ENCODE results near the gene SLC7A11.

The SLC7A11 gene

DNA sequence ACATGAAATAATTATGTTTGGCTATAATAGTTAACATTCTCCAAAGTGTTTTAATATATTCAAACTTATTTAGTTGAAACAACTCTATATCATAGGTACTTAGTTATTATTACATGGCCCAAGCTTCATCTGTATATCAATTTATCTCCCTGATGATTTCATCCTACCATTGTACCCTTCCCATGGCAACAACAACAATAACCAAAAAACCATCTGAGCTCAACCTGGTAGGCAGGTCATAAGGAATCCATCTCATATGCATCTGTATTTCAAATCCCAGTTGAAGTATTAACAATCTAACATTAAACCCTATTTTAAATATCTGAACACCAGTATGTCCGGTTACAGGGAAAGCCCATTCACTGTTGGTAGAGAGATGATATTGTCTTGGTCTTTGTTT, 33.1 kb upstream of the SLC7A11 start:
- no peak for DNase-seq (ENCODE audit: low read depth in 1 of 2, low spot score in 1 of 2)
- Histone ChIP-seq H3K27ac (replicated peaks) (no peak overlapping the region), H3K27me3 (ENCODE audit: insufficient read depth, poor library complexity, severe bottlenecking) (no peaks in the 10 kb centered on the region), H3K4me3 (replicated peaks; ENCODE audit: insufficient read depth, low read length) (no peak overlapping the region)
- TF ChIP-seq SPI1 (IDR thresholded peaks at IDR 0.05; ENCODE audit: borderline replicate concordance, low read depth) = no peak

DNA sequence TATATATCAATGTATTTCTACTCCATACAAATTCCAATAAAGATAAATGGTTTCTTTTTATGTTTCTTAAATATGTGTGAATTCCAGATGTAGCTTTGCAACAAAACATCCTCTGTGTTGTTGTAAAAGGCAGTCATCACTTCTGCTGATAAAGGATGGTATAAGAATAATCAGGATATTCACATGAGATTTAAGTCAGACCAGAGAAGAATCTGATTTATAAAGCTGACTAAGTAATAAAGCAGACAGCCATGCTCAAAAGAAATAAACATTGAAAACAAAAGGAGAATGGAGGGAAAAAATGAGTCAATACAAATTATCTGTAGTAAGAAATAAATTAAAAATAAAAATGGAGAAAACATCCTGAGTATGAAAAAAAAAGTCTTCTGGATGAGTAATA, 27.0 kb upstream of the SLC7A11 start:
- no peaks in the 10 kb centered on the region for H3K27me3 ChIP-seq (ENCODE audit: insufficient read depth, poor library complexity, severe bottlenecking)
- no peak for DNase-seq (ENCODE audit: low read depth in 1 of 2, low spot score in 1 of 2)
- TF ChIP-seq, protein P1, sequence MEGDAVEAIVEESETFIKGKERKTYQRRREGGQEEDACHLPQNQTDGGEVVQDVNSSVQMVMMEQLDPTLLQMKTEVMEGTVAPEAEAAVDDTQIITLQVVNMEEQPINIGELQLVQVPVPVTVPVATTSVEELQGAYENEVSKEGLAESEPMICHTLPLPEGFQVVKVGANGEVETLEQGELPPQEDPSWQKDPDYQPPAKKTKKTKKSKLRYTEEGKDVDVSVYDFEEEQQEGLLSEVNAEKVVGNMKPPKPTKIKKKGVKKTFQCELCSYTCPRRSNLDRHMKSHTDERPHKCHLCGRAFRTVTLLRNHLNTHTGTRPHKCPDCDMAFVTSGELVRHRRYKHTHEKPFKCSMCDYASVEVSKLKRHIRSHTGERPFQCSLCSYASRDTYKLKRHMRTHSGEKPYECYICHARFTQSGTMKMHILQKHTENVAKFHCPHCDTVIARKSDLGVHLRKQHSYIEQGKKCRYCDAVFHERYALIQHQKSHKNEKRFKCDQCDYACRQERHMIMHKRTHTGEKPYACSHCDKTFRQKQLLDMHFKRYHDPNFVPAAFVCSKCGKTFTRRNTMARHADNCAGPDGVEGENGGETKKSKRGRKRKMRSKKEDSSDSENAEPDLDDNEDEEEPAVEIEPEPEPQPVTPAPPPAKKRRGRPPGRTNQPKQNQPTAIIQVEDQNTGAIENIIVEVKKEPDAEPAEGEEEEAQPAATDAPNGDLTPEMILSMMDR (IDR thresholded peaks at IDR 0.05; ENCODE audit: insufficient read depth, low read length) = no peak
- TF ChIP-seq, protein P2, sequence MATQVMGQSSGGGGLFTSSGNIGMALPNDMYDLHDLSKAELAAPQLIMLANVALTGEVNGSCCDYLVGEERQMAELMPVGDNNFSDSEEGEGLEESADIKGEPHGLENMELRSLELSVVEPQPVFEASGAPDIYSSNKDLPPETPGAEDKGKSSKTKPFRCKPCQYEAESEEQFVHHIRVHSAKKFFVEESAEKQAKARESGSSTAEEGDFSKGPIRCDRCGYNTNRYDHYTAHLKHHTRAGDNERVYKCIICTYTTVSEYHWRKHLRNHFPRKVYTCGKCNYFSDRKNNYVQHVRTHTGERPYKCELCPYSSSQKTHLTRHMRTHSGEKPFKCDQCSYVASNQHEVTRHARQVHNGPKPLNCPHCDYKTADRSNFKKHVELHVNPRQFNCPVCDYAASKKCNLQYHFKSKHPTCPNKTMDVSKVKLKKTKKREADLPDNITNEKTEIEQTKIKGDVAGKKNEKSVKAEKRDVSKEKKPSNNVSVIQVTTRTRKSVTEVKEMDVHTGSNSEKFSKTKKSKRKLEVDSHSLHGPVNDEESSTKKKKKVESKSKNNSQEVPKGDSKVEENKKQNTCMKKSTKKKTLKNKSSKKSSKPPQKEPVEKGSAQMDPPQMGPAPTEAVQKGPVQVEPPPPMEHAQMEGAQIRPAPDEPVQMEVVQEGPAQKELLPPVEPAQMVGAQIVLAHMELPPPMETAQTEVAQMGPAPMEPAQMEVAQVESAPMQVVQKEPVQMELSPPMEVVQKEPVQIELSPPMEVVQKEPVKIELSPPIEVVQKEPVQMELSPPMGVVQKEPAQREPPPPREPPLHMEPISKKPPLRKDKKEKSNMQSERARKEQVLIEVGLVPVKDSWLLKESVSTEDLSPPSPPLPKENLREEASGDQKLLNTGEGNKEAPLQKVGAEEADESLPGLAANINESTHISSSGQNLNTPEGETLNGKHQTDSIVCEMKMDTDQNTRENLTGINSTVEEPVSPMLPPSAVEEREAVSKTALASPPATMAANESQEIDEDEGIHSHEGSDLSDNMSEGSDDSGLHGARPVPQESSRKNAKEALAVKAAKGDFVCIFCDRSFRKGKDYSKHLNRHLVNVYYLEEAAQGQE (IDR thresholded peaks at IDR 0.05; ENCODE audit: insufficient replicate concordance, low read depth) = no peak
- TF ChIP-seq SPI1 (IDR thresholded peaks at IDR 0.05; ENCODE audit: borderline replicate concordance, low read depth) (no peak), POLR2AphosphoS5 (IDR thresholded peaks at IDR 0.05; ENCODE audit: low read depth) (no peak)
- H3K27ac ChIP-seq (replicated peaks) = no peak overlapping the region
- H3K4me3 ChIP-seq (replicated peaks; ENCODE audit: insufficient read depth, low read length) = no peak overlapping the region

GRCh38 chr4:138267835-138268234, 25.7 kb upstream of the SLC7A11 start:
- TF ChIP-seq GABPA (IDR thresholded peaks at IDR 0.05; ENCODE audit: low read depth) = no peak
- TF ChIP-seq POLR2AphosphoS5 (IDR thresholded peaks at IDR 0.05; ENCODE audit: low read depth) = no peak
- TF ChIP-seq SPI1 (IDR thresholded peaks at IDR 0.05; ENCODE audit: borderline replicate concordance, low read depth) = no peak
- TF ChIP-seq, protein P2 (IDR thresholded peaks at IDR 0.05; ENCODE audit: insufficient replicate concordance, low read depth) = no peak
- TF ChIP-seq, protein P1 (IDR thresholded peaks at IDR 0.05; ENCODE audit: insufficient read depth, low read length) = no peak
- DNase-seq (ENCODE audit: low read depth in 1 of 2, low spot score in 1 of 2) = no peak
- H3K4me3 ChIP-seq (replicated peaks; ENCODE audit: insufficient read depth, low read length) = no peak overlapping the region
- H3K27me3 ChIP-seq (ENCODE audit: insufficient read depth, poor library complexity, severe bottlenecking) = no peaks in the 10 kb centered on the region
- no peak overlapping the region for H3K27ac ChIP-seq (replicated peaks)

DNA sequence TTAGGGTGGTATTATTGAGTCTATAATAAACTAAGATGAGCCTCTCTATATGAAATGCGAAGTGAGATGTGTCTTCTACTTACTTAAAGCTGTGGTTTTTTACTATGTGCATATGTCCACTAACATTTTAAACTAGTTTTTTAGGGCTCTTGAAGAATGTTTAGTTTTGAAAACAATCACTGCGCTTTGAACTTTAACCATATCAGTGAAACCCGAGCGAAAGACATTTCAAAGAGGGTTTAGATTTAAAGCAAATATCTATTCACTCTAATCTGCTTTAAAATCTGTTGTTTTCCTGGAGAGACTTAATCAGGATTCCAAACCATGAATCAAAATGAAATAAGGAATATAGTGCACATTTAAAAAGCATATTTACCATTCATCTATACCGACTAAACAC, 24.8 kb upstream of the SLC7A11 start:
- DNase-seq (ENCODE audit: low read depth in 1 of 2, low spot score in 1 of 2) = no peak
- Histone ChIP-seq H3K27ac (replicated peaks) (no peak overlapping the region), H3K27me3 (ENCODE audit: insufficient read depth, poor library complexity, severe bottlenecking) (no peaks in the 10 kb centered on the region), H3K4me3 (replicated peaks; ENCODE audit: insufficient read depth, low read length) (no peak overlapping the region)
- TF ChIP-seq, protein P2 (IDR thresholded peaks at IDR 0.05; ENCODE audit: insufficient replicate concordance, low read depth) = no peak
- TF ChIP-seq, protein P1 (IDR thresholded peaks at IDR 0.05; ENCODE audit: insufficient read depth, low read length) = no peak

Measured in HL-60 (cell line).